ENCODE results near the gene TM4SF1.

Gene TM4SF1

GRCh38 chr3:149331396-149331795 lies 46.1 kb downstream of the TM4SF1 start:
- TF ChIP-seq CTCF (IDR thresholded peaks at IDR 0.05; ENCODE audit: low read depth, low read length), result no peak
- Histone ChIP-seq H3K36me3 (no peaks in the 10 kb centered on the region), H3K27me3 (ENCODE audit: insufficient read depth, low read depth, severe bottlenecking) (no peaks in the 10 kb centered on the region), H3K4me3 (ENCODE audit: low read depth, low read length) (no peak overlapping the region), H3K27ac (no peak overlapping the region), H3K9me3 (ENCODE audit: severe bottlenecking) (no peaks in the 10 kb centered on the region)
- DNase-seq, result no peak

GRCh38 chr3:149330609-149331331 lies 46.7 kb downstream of the TM4SF1 start:
- Histone ChIP-seq H3K36me3 (no peaks in the 10 kb centered on the region), H3K9me3 (ENCODE audit: severe bottlenecking) (no peaks in the 10 kb centered on the region), H3K27ac (no peak overlapping the region), H3K27me3 (ENCODE audit: insufficient read depth, low read depth, severe bottlenecking) (no peaks in the 10 kb centered on the region), H3K4me3 (ENCODE audit: low read depth, low read length) (no peak overlapping the region)
- no peak for DNase-seq
- TF ChIP-seq CTCF (IDR thresholded peaks at IDR 0.05; ENCODE audit: low read depth, low read length), result no peak

DNA sequence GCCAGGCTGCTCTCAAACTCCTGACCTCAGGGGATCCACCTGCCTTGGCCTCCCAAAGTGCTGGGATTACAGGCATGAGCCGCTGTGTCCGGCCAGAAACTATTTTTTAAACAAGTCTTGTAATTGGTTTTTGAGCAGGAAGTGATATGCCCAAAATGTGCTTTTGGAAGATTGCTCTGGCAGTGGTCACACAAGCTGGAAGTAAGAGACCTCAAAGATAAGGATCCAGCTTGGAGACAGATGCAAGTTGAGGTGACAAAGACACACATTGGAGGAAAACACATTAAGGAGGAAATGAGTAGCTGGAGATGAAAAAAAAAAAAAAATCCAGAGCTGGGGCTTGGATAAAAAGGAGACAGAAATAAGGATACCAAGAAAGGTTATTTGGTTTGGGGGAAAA lies 50.3 kb downstream of the TM4SF1 start:
- DNase-seq, result no peak
- H3K27ac ChIP-seq, result no peak overlapping the region
- no peaks in the 10 kb centered on the region for H3K9me3 ChIP-seq (ENCODE audit: severe bottlenecking)
- H3K4me3 ChIP-seq (ENCODE audit: low read depth, low read length), result no peak overlapping the region
- no peaks in the 10 kb centered on the region for H3K27me3 ChIP-seq (ENCODE audit: insufficient read depth, low read depth, severe bottlenecking)
- H3K36me3 ChIP-seq, result no peaks in the 10 kb centered on the region
- TF ChIP-seq CTCF (IDR thresholded peaks at IDR 0.05; ENCODE audit: low read depth, low read length), result no peak

- Histone ChIP-seq H3K36me3 (no peaks in the 10 kb centered on the region), H3K4me3 (ENCODE audit: low read depth, low read length) (no peak overlapping the region), H3K9me3 (ENCODE audit: severe bottlenecking) (no peaks in the 10 kb centered on the region), H3K27me3 (ENCODE audit: insufficient read depth, low read depth, severe bottlenecking) (no peaks in the 10 kb centered on the region), H3K27ac (no peak overlapping the region)
- no peak for TF ChIP-seq CTCF (IDR thresholded peaks at IDR 0.05; ENCODE audit: low read depth, low read length)
- DNase-seq, result no peak
Observed at GRCh38 chr3:149325581-149325980, 51.9 kb downstream of the TM4SF1 start.

DNA sequence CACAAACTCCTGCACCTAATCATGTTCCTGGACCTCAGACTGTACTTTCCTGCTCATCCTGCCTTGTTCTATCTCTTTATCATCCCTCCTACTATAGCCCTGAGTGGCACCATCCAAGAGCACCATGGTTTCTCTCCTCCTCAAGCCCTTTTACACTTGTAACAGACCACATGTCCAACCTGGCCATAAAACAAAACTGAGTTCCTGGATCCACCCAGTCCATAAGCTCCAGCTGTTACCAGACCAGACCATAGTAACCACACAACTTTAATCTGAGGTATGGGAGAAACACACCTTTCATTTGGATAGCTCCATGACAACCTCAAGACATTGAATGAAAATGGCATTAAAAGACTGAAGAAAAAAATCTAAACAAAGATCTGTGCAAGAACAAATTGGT lies 53.1 kb downstream of the TM4SF1 start:
- H3K27ac ChIP-seq, result no peak overlapping the region
- H3K27me3 ChIP-seq (ENCODE audit: insufficient read depth, low read depth, severe bottlenecking), result no peaks in the 10 kb centered on the region
- H3K4me3 ChIP-seq (ENCODE audit: low read depth, low read length), result no peak overlapping the region
- H3K36me3 ChIP-seq, result no peaks in the 10 kb centered on the region
- TF ChIP-seq CTCF (IDR thresholded peaks at IDR 0.05; ENCODE audit: low read depth, low read length), result no peak
- H3K9me3 ChIP-seq (ENCODE audit: severe bottlenecking), result no peaks in the 10 kb centered on the region
- no peak for DNase-seq

GRCh38 chr3:149321640-149322039 lies 55.8 kb downstream of the TM4SF1 start:
- Histone ChIP-seq H3K9me3 (ENCODE audit: severe bottlenecking) (no peaks in the 10 kb centered on the region), H3K27me3 (ENCODE audit: insufficient read depth, low read depth, severe bottlenecking) (no peaks in the 10 kb centered on the region), H3K4me3 (ENCODE audit: low read depth, low read length) (no peak overlapping the region), H3K27ac (no peak overlapping the region), H3K36me3 (no peaks in the 10 kb centered on the region)
- DNase-seq, result no peak
- TF ChIP-seq CTCF (IDR thresholded peaks at IDR 0.05; ENCODE audit: low read depth, low read length), result no peak

Measured in WERI-Rb-1 (cell line).